Trophoblast cell (in vitro differentiated cells and primary cell): ENCODE data around the gene DNM3.

Experiments used
- DNase-seq, 2 donors: peaks; one replicate each; pipeline ENCODE4 v3.0.0-alpha.2; 2016
- H2AFZ ChIP-seq: 2 replicates; pipeline ENCODE4 v1.6.1; 2013; ENCODE audit warnings: low read length, moderate library complexity, mild to moderate bottlenecking; ENCODE audit not compliant: insufficient read depth, poor library complexity
- H2AK5ac ChIP-seq: 2 replicates; pipeline ENCODE4 v1.6.1; 2013; ENCODE audit warnings: mild to moderate bottlenecking, low read length
- H2BK120ac ChIP-seq: 2 replicates; pipeline ENCODE4 v1.6.1; 2013; ENCODE audit warnings: low read length, mild to moderate bottlenecking, moderate library complexity; ENCODE audit not compliant: insufficient read depth, poor library complexity
- H2BK12ac ChIP-seq: 2 replicates; pipeline ENCODE4 v1.6.1; 2013; ENCODE audit warnings: mild to moderate bottlenecking, low read length, moderate library complexity
- H2BK5ac ChIP-seq: 2 replicates; pipeline ENCODE4 v1.6.1; 2013; ENCODE audit warnings: low read length, low read depth, moderate library complexity, mild to moderate bottlenecking; ENCODE audit not compliant: poor library complexity
- H3K14ac ChIP-seq: 2 replicates; pipeline ENCODE4 v1.6.1; 2013; ENCODE audit warnings: mild to moderate bottlenecking, low read length
- H3K18ac ChIP-seq: 2 replicates; pipeline ENCODE4 v1.6.1; 2013; ENCODE audit warnings: mild to moderate bottlenecking, low read length
- H3K23ac ChIP-seq: 2 replicates; pipeline ENCODE4 v1.6.1; 2013; ENCODE audit warnings: low read length
- H3K27ac ChIP-seq: 2 replicates; pipeline ENCODE4 v1.5.1; 2013; ENCODE audit warnings: low read depth, mild to moderate bottlenecking, inconsistent platforms, low read length, moderate library complexity
- H3K27me3 ChIP-seq: 2 replicates; pipeline ENCODE4 v1.6.1; 2013; ENCODE audit warnings: inconsistent platforms, mild to moderate bottlenecking, low read length, moderate library complexity; ENCODE audit not compliant: insufficient read depth
- H3K36me3 ChIP-seq, 2 experiments: 1 replicate in 1 of 2; 2 replicates in 1 of 2; pipeline ENCODE4 v1.6.1; 2013; ENCODE audit warnings: low read length in 2 of 2, mild to moderate bottlenecking in 2 of 2, moderate library complexity in 1 of 2; ENCODE audit not compliant: insufficient read depth in 2 of 2, control insufficient read depth in 1 of 2
- H3K4ac ChIP-seq: 2 replicates; pipeline ENCODE4 v1.6.1; 2013; ENCODE audit warnings: low read depth, mild to moderate bottlenecking, low read length, moderate library complexity
- H3K4me1 ChIP-seq, 2 experiments: 1 replicate in 1 of 2; 2 replicates in 1 of 2; pipeline ENCODE4 v1.6.1; 2013; ENCODE audit warnings: low read length in 2 of 2, mild to moderate bottlenecking in 2 of 2, moderate library complexity in 1 of 2; ENCODE audit not compliant: insufficient read depth in 2 of 2, control insufficient read depth in 1 of 2
- H3K4me2 ChIP-seq: 2 replicates; pipeline ENCODE4 v1.6.1; 2013; ENCODE audit warnings: inconsistent platforms, mild to moderate bottlenecking, low read length, moderate library complexity
- H3K4me3 ChIP-seq: 2 replicates; pipeline ENCODE4 v1.5.1; 2013; ENCODE audit warnings: mild to moderate bottlenecking, low read depth, low read length, inconsistent platforms
- H3K79me1 ChIP-seq: one replicate; pipeline ENCODE4 v1.6.1; 2013; ENCODE audit warnings: low read length
- H3K79me2 ChIP-seq: 2 replicates; pipeline ENCODE4 v1.6.1; 2013; ENCODE audit warnings: low read length, mild to moderate bottlenecking; ENCODE audit not compliant: control insufficient read depth, insufficient read depth, poor library complexity
- H3K9ac ChIP-seq: 2 replicates; pipeline ENCODE4 v1.6.1; 2013; ENCODE audit warnings: mild to moderate bottlenecking, low read length
- H3K9me3 ChIP-seq: 2 replicates; pipeline ENCODE4 v1.6.1; 2013; ENCODE audit warnings: low read depth, mild to moderate bottlenecking, control low read depth, inconsistent platforms, low read length; ENCODE audit not compliant: insufficient read depth
- H4K12ac ChIP-seq: 2 replicates; pipeline ENCODE4 v1.6.1; 2013; ENCODE audit warnings: low read depth, mild to moderate bottlenecking, low read length, moderate library complexity
- H4K8ac ChIP-seq: 2 replicates; pipeline ENCODE4 v1.6.1; 2013; ENCODE audit warnings: low read depth, mild to moderate bottlenecking, low read length, moderate library complexity
- H4K91ac ChIP-seq: one replicate; pipeline ENCODE4 v1.6.1; 2013; ENCODE audit warnings: low read depth, mild to moderate bottlenecking, low read length, moderate library complexity
- WGBS: extraction: QIAGEN DNeasy Blood & Tissue Kit; methylation state at CpG from one replicate; pipeline ENCODE4 v1.1.7; 2013; ENCODE audit warnings: missing lambda C conversion rate; ENCODE audit not compliant: insufficient read length, insufficient coverage; ENCODE audit errors: extremely low coverage; 5-methylcytosine and 5-hydroxymethylcytosine counted together

The DNM3 gene

GRCh38 chr1:172162236-172162635, 320.9 kb downstream of the DNM3 start:
- no CpG with 5 or more reads among the region's 2 CpGs for WGBS
- Histone ChIP-seq H3K4ac (no peak overlapping the region), H3K9me3 (no peaks in the 10 kb centered on the region)

GRCh38 chr1:172163498-172164215, 322.4 kb downstream of the DNM3 start:
- Histone ChIP-seq H3K36me3 (no peaks in the 10 kb centered on the region), H3K9ac (no peak overlapping the region), H3K4me1 (peaks cover 4 to 13% of the 10 kb centered on the region in 2 experiments), H3K79me2 (no peaks in the 10 kb centered on the region), H3K4ac (no peak overlapping the region), H2BK120ac (peak overlapping the region; percentile 72), H3K27me3 (no peaks in the 10 kb centered on the region), H3K14ac (peak overlapping the region; percentile 29), H3K23ac (no peak overlapping the region), H2AFZ (no peak overlapping the region), H3K4me2 (no peak overlapping the region), H3K27ac (peak overlapping the region; percentile 53), H2AK5ac (no peak overlapping the region), H3K18ac (no peak overlapping the region), H3K4me3 (no peak overlapping the region), H4K12ac (no peak overlapping the region), H2BK5ac (peak overlapping the region; percentile 50), H4K91ac (peak overlapping the region; percentile 43), H3K79me1 (peaks cover 9% of the 10 kb centered on the region), H3K9me3 (no peaks in the 10 kb centered on the region), H4K8ac (no peak overlapping the region), H2BK12ac (peak overlapping the region; percentile 8)
- DNase-seq = peak in 1 of 2 donors; percentile 3
- WGBS = no CpG with 5 or more reads among the region's 4 CpGs

More at GRCh38 chr1:172162236-172162635, 320.9 kb downstream of the DNM3 start:
- H2BK12ac ChIP-seq = no peak overlapping the region
- H3K36me3 ChIP-seq = no peaks in the 10 kb centered on the region
- H2BK5ac ChIP-seq = no peak overlapping the region
- H4K91ac ChIP-seq = no peak overlapping the region
- H3K79me1 ChIP-seq = peaks cover 9% of the 10 kb centered on the region
- peaks cover 4 to 13% of the 10 kb centered on the region in 2 experiments for H3K4me1 ChIP-seq
- no peak overlapping the region for H2AFZ ChIP-seq
- H2AK5ac ChIP-seq = no peak overlapping the region
- H3K4me2 ChIP-seq = no peak overlapping the region
- no peak overlapping the region for H3K18ac ChIP-seq
- H3K23ac ChIP-seq = no peak overlapping the region
- H3K27me3 ChIP-seq = no peaks in the 10 kb centered on the region
- no peak overlapping the region for H4K8ac ChIP-seq
- no peak overlapping the region for H4K12ac ChIP-seq
- H3K79me2 ChIP-seq = no peaks in the 10 kb centered on the region
- no peak overlapping the region for H3K4me3 ChIP-seq
- no peak overlapping the region for H3K9ac ChIP-seq
- DNase-seq = no peak
- no peak overlapping the region for H3K14ac ChIP-seq
- H3K27ac ChIP-seq = no peak overlapping the region
- H2BK120ac ChIP-seq = no peak overlapping the region

GRCh38 chr1:172165403-172165802, 324.1 kb downstream of the DNM3 start:
- H3K14ac ChIP-seq = no peak overlapping the region

GRCh38 chr1:172167796-172168596, 326.7 kb downstream of the DNM3 start:
- no peaks in the 10 kb centered on the region for H3K36me3 ChIP-seq
- no peaks in the 10 kb centered on the region for H3K79me2 ChIP-seq

More at GRCh38 chr1:172165403-172165802, 324.1 kb downstream of the DNM3 start:
- H3K18ac ChIP-seq = no peak overlapping the region
- peaks cover 4 to 13% of the 10 kb centered on the region in 2 experiments for H3K4me1 ChIP-seq
- no CpG with 5 or more reads among the region's 2 CpGs for WGBS
- no peak overlapping the region for H3K9ac ChIP-seq
- no peak overlapping the region for H2BK12ac ChIP-seq
- H3K4me3 ChIP-seq = no peak overlapping the region
- H2BK5ac ChIP-seq = no peak overlapping the region
- no peaks in the 10 kb centered on the region for H3K79me2 ChIP-seq
- no peak overlapping the region for H4K12ac ChIP-seq
- H3K36me3 ChIP-seq = no peaks in the 10 kb centered on the region
- H3K4ac ChIP-seq = no peak overlapping the region
- no peak overlapping the region for H2AFZ ChIP-seq
- no peak overlapping the region for H3K27ac ChIP-seq
- no peak overlapping the region for H3K23ac ChIP-seq
- no peak overlapping the region for H4K8ac ChIP-seq
- no peaks in the 10 kb centered on the region for H3K27me3 ChIP-seq
- H2AK5ac ChIP-seq = no peak overlapping the region
- DNase-seq = no peak
- no peak overlapping the region for H2BK120ac ChIP-seq
- peaks cover 9% of the 10 kb centered on the region for H3K79me1 ChIP-seq
- no peak overlapping the region for H3K4me2 ChIP-seq
- no peaks in the 10 kb centered on the region for H3K9me3 ChIP-seq
- H4K91ac ChIP-seq = no peak overlapping the region

More at GRCh38 chr1:172167796-172168596, 326.7 kb downstream of the DNM3 start:
- no peak overlapping the region for H3K4me3 ChIP-seq
- H2BK12ac ChIP-seq = no peak overlapping the region
- DNase-seq = no peak
- H3K4me2 ChIP-seq = no peak overlapping the region
- peaks cover 9% of the 10 kb centered on the region for H3K79me1 ChIP-seq
- no CpG with 5 or more reads among the region's 4 CpGs for WGBS
- no peak overlapping the region for H4K12ac ChIP-seq
- H3K18ac ChIP-seq = no peak overlapping the region
- no peak overlapping the region for H3K27ac ChIP-seq
- no peak overlapping the region for H2AFZ ChIP-seq
- no peak overlapping the region for H4K91ac ChIP-seq
- H3K23ac ChIP-seq = no peak overlapping the region
- no peak overlapping the region for H2BK120ac ChIP-seq
- H2AK5ac ChIP-seq = no peak overlapping the region
- H4K8ac ChIP-seq = no peak overlapping the region
- H3K9me3 ChIP-seq = no peaks in the 10 kb centered on the region
- H3K14ac ChIP-seq = no peak overlapping the region
- H3K4me1 ChIP-seq = peaks cover 4 to 13% of the 10 kb centered on the region in 2 experiments
- H3K27me3 ChIP-seq = no peaks in the 10 kb centered on the region
- no peak overlapping the region for H2BK5ac ChIP-seq
- no peak overlapping the region for H3K4ac ChIP-seq
- no peak overlapping the region for H3K9ac ChIP-seq
